ENCODE data around the gene MYOCOS.

MYOCOS gene

DNA sequence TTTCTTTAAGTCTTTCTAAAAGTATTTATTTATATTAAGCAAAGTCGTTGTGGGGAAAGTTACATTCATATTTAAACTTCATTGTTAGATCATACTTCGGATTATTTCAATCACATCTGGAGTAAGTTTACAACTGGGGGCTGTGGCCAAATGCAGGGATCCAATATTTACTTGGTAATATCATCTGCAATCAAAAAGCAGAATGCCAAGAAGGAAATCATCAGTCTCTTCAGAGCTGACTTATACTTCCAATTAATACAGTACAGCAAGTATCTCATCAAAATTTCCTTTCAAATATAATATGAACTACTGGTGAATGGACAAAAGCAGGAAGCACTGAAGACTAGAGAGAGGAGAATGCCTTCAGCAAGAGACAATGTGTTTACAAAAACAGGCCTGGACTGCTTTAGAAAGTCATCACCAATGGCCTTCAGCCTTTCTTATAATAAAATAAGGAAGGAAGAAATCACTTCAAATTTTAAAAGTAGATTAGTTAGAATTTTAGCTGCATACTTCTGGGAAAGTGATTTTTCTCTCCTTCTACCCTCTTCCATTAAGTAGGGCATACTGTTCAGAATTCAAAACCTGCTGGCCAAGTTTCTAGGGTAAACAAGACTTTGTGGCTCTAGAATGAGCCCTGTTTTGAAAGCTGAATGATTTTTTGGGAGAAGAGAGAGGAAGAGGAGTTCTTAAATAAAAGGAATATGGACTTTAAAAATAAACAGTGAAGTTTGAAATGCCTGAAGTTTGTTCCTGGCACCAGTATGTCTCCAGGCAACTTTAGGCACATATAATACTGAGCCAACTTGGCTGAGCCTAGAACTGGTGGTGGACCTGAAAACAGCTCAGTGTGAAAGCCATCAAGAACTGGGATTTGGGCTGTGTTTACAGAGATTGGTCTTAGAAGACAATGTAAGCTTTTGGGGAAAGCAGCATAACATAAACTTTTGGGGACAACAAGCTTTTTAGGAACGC lies 52.7 kb downstream of the MYOCOS start:
- TF ChIP-seq, protein P1, sequence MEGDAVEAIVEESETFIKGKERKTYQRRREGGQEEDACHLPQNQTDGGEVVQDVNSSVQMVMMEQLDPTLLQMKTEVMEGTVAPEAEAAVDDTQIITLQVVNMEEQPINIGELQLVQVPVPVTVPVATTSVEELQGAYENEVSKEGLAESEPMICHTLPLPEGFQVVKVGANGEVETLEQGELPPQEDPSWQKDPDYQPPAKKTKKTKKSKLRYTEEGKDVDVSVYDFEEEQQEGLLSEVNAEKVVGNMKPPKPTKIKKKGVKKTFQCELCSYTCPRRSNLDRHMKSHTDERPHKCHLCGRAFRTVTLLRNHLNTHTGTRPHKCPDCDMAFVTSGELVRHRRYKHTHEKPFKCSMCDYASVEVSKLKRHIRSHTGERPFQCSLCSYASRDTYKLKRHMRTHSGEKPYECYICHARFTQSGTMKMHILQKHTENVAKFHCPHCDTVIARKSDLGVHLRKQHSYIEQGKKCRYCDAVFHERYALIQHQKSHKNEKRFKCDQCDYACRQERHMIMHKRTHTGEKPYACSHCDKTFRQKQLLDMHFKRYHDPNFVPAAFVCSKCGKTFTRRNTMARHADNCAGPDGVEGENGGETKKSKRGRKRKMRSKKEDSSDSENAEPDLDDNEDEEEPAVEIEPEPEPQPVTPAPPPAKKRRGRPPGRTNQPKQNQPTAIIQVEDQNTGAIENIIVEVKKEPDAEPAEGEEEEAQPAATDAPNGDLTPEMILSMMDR (IDR thresholded peaks at IDR 0.05): no peak

All from LNCAP (cell line).